ENCODE data around the gene USP10.

Gene USP10

GRCh38 chr16:84654238-84654637 is 45.6 kb upstream of the USP10 start:
- ATAC-seq = no peak
- TF ChIP-seq POU6F1 (CRISPR knock-in tag; IDR thresholded peaks at IDR 0.05; ENCODE audit: borderline replicate concordance, low read depth) = no peak
- no peak for TF ChIP-seq ZNF70 (CRISPR knock-in tag; IDR thresholded peaks at IDR 0.05)
- TF ChIP-seq ZFP30 (CRISPR knock-in tag; IDR thresholded peaks at IDR 0.05) = no peak
- no peak for TF ChIP-seq RARB (CRISPR knock-in tag; IDR thresholded peaks at IDR 0.05)
- TF ChIP-seq ZNF8 (CRISPR knock-in tag; IDR thresholded peaks at IDR 0.05) = no peak
- no peak for TF ChIP-seq GLIS3 (CRISPR knock-in tag; IDR thresholded peaks at IDR 0.05)
- TF ChIP-seq CSDC2 (CRISPR knock-in tag; IDR thresholded peaks at IDR 0.05) = no peak
- TF ChIP-seq ISL1 (CRISPR knock-in tag; IDR thresholded peaks at IDR 0.05) = no peak
- TF ChIP-seq ARNTL (CRISPR knock-in tag; IDR thresholded peaks at IDR 0.05; ENCODE audit: borderline replicate concordance, low read depth) = no peak
- TF ChIP-seq ZC3H10 (CRISPR knock-in tag; IDR thresholded peaks at IDR 0.05) = no peak
- no peak for TF ChIP-seq ZNF565 (CRISPR knock-in tag; conservative IDR thresholded peaks at IDR 0.05; ENCODE audit: low read depth)
- no peak for TF ChIP-seq BACH2 (CRISPR knock-in tag; IDR thresholded peaks at IDR 0.05; ENCODE audit: borderline replicate concordance)
- no peak for TF ChIP-seq CREB5 (CRISPR knock-in tag; IDR thresholded peaks at IDR 0.05; ENCODE audit: low read depth)
- TF ChIP-seq CSRNP3 (CRISPR knock-in tag; IDR thresholded peaks at IDR 0.05) = no peak

DNA sequence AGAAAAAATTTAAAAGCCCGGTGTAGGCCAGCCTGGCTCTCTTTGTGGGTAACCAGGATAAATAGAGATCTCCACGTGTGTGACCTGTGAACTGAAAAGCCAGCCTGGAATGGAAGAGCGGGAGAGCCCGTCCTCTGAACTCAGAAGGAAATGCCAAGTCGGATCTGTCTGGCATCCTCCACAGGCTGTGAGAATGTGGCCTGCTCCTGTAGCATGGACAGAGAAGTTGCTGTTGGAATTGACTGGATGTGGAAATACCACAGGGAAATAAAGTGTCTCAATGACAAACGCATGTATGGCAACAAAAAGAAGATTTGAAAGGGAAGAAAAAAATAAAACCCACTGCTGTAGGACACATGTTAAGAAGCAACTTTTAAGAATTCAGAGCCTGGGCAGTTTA is 44.8 kb upstream of the USP10 start:
- no peak for TF ChIP-seq ISL1 (CRISPR knock-in tag; IDR thresholded peaks at IDR 0.05)
- TF ChIP-seq ARNTL (CRISPR knock-in tag; IDR thresholded peaks at IDR 0.05; ENCODE audit: borderline replicate concordance, low read depth) = no peak
- no peak for ATAC-seq

DNA sequence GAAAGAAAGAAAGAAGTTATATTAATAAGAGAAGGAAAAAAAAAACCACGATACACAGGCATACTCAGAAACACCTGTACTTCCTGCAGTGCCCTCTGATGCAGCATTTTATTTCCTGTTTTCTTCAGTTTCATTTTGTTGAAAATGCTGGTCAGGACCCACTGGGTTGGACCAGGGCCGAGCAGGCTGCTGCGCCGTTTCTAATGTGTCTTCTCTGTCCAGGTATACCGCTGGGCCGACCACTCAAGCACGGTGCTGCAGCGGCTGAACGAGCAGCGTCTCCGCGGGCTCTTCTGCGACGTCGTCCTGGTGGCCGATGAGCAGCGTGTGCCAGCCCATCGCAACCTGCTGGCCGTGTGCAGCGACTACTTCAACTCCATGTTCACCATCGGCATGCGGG is 43.2 kb upstream of the USP10 start:
- TF ChIP-seq ISL1 (CRISPR knock-in tag; IDR thresholded peaks at IDR 0.05) = no peak
- no peak for TF ChIP-seq GLIS3 (CRISPR knock-in tag; IDR thresholded peaks at IDR 0.05)
- no peak for TF ChIP-seq ZFP30 (CRISPR knock-in tag; IDR thresholded peaks at IDR 0.05)
- no peak for TF ChIP-seq SNAI2 (CRISPR knock-in tag; IDR thresholded peaks at IDR 0.05)
- no peak for TF ChIP-seq CREB5 (CRISPR knock-in tag; IDR thresholded peaks at IDR 0.05; ENCODE audit: low read depth)
- TF ChIP-seq ZFP3 (CRISPR knock-in tag; IDR thresholded peaks at IDR 0.05) = no peak
- no peak for TF ChIP-seq TCF4 (CRISPR knock-in tag; IDR thresholded peaks at IDR 0.05; ENCODE audit: borderline replicate concordance)
- no peak for TF ChIP-seq PATZ1 (CRISPR knock-in tag; IDR thresholded peaks at IDR 0.05; ENCODE audit: borderline replicate concordance)
- no peak for TF ChIP-seq POU6F1 (CRISPR knock-in tag; IDR thresholded peaks at IDR 0.05; ENCODE audit: borderline replicate concordance, low read depth)
- TF ChIP-seq ARNTL (CRISPR knock-in tag; IDR thresholded peaks at IDR 0.05; ENCODE audit: borderline replicate concordance, low read depth) = no peak
- no peak for ATAC-seq

- no peak for ATAC-seq
- TF ChIP-seq OSR1 (CRISPR knock-in tag; IDR thresholded peaks at IDR 0.05) (no peak), POU6F1 (CRISPR knock-in tag; IDR thresholded peaks at IDR 0.05; ENCODE audit: borderline replicate concordance, low read depth) (no peak), CREB5 (CRISPR knock-in tag; IDR thresholded peaks at IDR 0.05; ENCODE audit: low read depth) (no peak), ISL1 (CRISPR knock-in tag; IDR thresholded peaks at IDR 0.05) (no peak), BACH2 (CRISPR knock-in tag; IDR thresholded peaks at IDR 0.05; ENCODE audit: borderline replicate concordance) (no peak), ZFP30 (CRISPR knock-in tag; IDR thresholded peaks at IDR 0.05) (no peak), ZNF565 (CRISPR knock-in tag; conservative IDR thresholded peaks at IDR 0.05; ENCODE audit: low read depth) (no peak), TOX (CRISPR knock-in tag; IDR thresholded peaks at IDR 0.05; ENCODE audit: borderline replicate concordance) (no peak), ZFP3 (CRISPR knock-in tag; IDR thresholded peaks at IDR 0.05) (no peak), ZNF8 (CRISPR knock-in tag; IDR thresholded peaks at IDR 0.05) (no peak)
Measured at GRCh38 chr16:84657229-84657837, 42.5 kb upstream of the USP10 start.

Data from SK-N-SH treated with all-trans-retinoic acid at 6 μM for 48 hours (cell line).